Measurements from ENCODE around the gene PSMB10. TPM values are rescaled to one million over a fixed set of nuclear protein-coding genes. Genes with fewer than 3 reads are reported as not detected.

The PSMB10 gene
- total RNA-seq, 1 experiment from 2014 or later = 24.5 TPM

GRCh38 chr16:67930678-67931211 is 5.9 kb downstream of the PSMB10 start:
- no peak overlapping the region for H4K8ac ChIP-seq (replicated peaks; ENCODE audit: insufficient read length, low read depth, low read length)
- no peak overlapping the region for H3K27ac ChIP-seq (ENCODE audit: insufficient read length, low read depth, low read length)
- no peak overlapping the region for H4K5ac ChIP-seq (ENCODE audit: insufficient read length, low read depth, low read length)
- no peaks in the 10 kb centered on the region for H3K9me3 ChIP-seq (ENCODE audit: control insufficient read depth, low read depth, low read length)
- no peaks in the 10 kb centered on the region for H3K79me2 ChIP-seq (ENCODE audit: insufficient read depth, low read length)
- no peaks in the 10 kb centered on the region for H3K79me1 ChIP-seq (ENCODE audit: insufficient read depth, low read depth, low read length, poor library complexity, severe bottlenecking)
- no peaks in the 10 kb centered on the region for H3K27me3 ChIP-seq (ENCODE audit: insufficient read depth, low read length)
- Mint-ChIP-seq H3K36me3 (ENCODE audit: insufficient read depth in 1 of 3, low read depth in 3 of 3) (peaks cover 14 to 41% (median 15%) of the 10 kb centered on the region in 3 experiments), H3K4me1 (peaks cover 16 to 17% of the 10 kb centered on the region in 2 experiments), H3K27ac (no peak overlapping the region), H3K4me3 (no peak overlapping the region), H3K9me3 (peaks cover 0 to under 1% of the 10 kb centered on the region in 2 experiments; a peak in 1 of 5 replicates), H3K27me3 (ENCODE audit: low read depth) (peaks cover 8% of the 10 kb centered on the region)
- no peaks in the 10 kb centered on the region for H4K20me1 ChIP-seq (ENCODE audit: control insufficient read depth, insufficient read depth, insufficient read length)
- no peak overlapping the region for H3K56ac ChIP-seq (ENCODE audit: insufficient read length, low read depth, low read length)
- peaks cover 9% of the 10 kb centered on the region for H3K23me2 ChIP-seq (ENCODE audit: insufficient read length, low read depth, low read length, poor library complexity, severe bottlenecking)
- no peaks in the 10 kb centered on the region; the same call in 1 of the 2 replicates for H3K4me1 ChIP-seq (ENCODE audit: insufficient read depth, low read length)
- no peak overlapping the region for H3K18ac ChIP-seq (ENCODE audit: insufficient read length, low read depth, low read length)
- no peak overlapping the region for H3K9ac ChIP-seq (ENCODE audit: extremely low read depth, insufficient read length, low read length)
- H2AFZ ChIP-seq (ENCODE audit: low read length) = no peak overlapping the region
- no peak overlapping the region for H2BK20ac ChIP-seq (ENCODE audit: low read depth, low read length, poor library complexity, severe bottlenecking)
- H2BK120ac ChIP-seq (ENCODE audit: low read depth, low read length, poor library complexity, severe bottlenecking) = no peak overlapping the region
- H2BK5ac ChIP-seq (ENCODE audit: insufficient read length, low read length) = no peak overlapping the region
- H2BK12ac ChIP-seq (ENCODE audit: insufficient read length, low read depth, low read length) = no peak overlapping the region
- H4K91ac ChIP-seq (ENCODE audit: insufficient read length, low read depth, low read length) = no peak overlapping the region
- H2BK15ac ChIP-seq (ENCODE audit: low read depth, low read length) = no peak overlapping the region
- H3T11ph ChIP-seq (ENCODE audit: low read length) = no peak overlapping the region
- no CpG with 5 or more reads among the region's 17 CpGs for WGBS (ENCODE audit: extremely low coverage, insufficient read length, low lambda C conversion rate)
- H3K14ac ChIP-seq (ENCODE audit: insufficient read depth, low read length) = no peak overlapping the region
- DNase-seq = no peak
- no peak overlapping the region for H2AK5ac ChIP-seq (ENCODE audit: insufficient read length, low read length)
- H3K4ac ChIP-seq (ENCODE audit: low read depth, low read length) = no peak overlapping the region
- H3K23ac ChIP-seq (ENCODE audit: insufficient read length, low read depth, low read length) = no peak overlapping the region
- no peak overlapping the region for H3K4me2 ChIP-seq (ENCODE audit: insufficient read depth, insufficient read length, low read length)
- no peak for TF ChIP-seq CTCF (conservative IDR thresholded peaks at IDR 0.05)
